Loucy (cell line): ENCODE results near the gene WDR11.

ENCODE experiments used
- H2AFZ ChIP-seq: fragments of 200-600 bp; sonication (generic); 2 replicates; pipeline ENCODE4 v1.6.0; 2016; ENCODE audit warnings: antibody characterized with exemption, mild to moderate bottlenecking, low read length, moderate library complexity
- H3F3A ChIP-seq: fragments of 200-600 bp; 2 replicates; pipeline ENCODE4 v1.6.0; 2016; ENCODE audit warnings: antibody characterized with exemption, low read depth, mild to moderate bottlenecking
- H3K27me3 ChIP-seq: fragments of 200-600 bp; sonication (generic); 2 replicates; pipeline ENCODE4 v1.6.1; 2014; ENCODE audit warnings: low read length, mild to moderate bottlenecking; ENCODE audit not compliant: insufficient read depth, poor library complexity, severe bottlenecking
- H3K36me3 ChIP-seq: fragments of 200-600 bp; sonication (generic); 2 replicates; pipeline ENCODE4 v1.6.1; 2016; ENCODE audit warnings: low read length; ENCODE audit not compliant: insufficient read depth
- H3K4me1 ChIP-seq: fragments of 200-600 bp; sonication (generic); 2 replicates; pipeline ENCODE4 v1.5.1; 2014; ENCODE audit warnings: low read length, mild to moderate bottlenecking; ENCODE audit not compliant: insufficient read depth, poor library complexity, severe bottlenecking
- H3K4me2 ChIP-seq: fragments of 200-600 bp; sonication (generic); 2 replicates; pipeline ENCODE4 v1.6.0; 2014; ENCODE audit warnings: antibody characterized with exemption, low read length, low read depth, mild to moderate bottlenecking; ENCODE audit not compliant: poor library complexity, severe bottlenecking
- H3K4me3 ChIP-seq: fragments of 200-600 bp; sonication (generic); 2 replicates; pipeline ENCODE4 v1.5.1; 2014; ENCODE audit warnings: low read length, mild to moderate bottlenecking, mixed read lengths; ENCODE audit not compliant: poor library complexity, severe bottlenecking
- H3K79me2 ChIP-seq: fragments of 200-600 bp; sonication (generic); 2 replicates; pipeline ENCODE4 v1.6.1; 2014; ENCODE audit warnings: low read length; ENCODE audit not compliant: insufficient read depth
- H3K9ac ChIP-seq: fragments of 200-600 bp; sonication (generic); 2 replicates; pipeline ENCODE4 v1.6.0; 2014; ENCODE audit warnings: mild to moderate bottlenecking, low read depth, low read length, moderate library complexity; ENCODE audit not compliant: poor library complexity, severe bottlenecking
- H3K9me2 ChIP-seq: fragments of 200-600 bp; sonication (generic); replicated peaks from 2 replicates; pipeline ENCODE4 v1.6.1; 2016; ENCODE audit warnings: low read depth, low read length, mixed read lengths
- H3K9me3 ChIP-seq: fragments of 200-600 bp; sonication (generic); 2 replicates; pipeline ENCODE4 v1.6.1; 2014; ENCODE audit warnings: mild to moderate bottlenecking, antibody characterized with exemption, low read length, low read depth; ENCODE audit not compliant: insufficient read depth
- H4K20me1 ChIP-seq: fragments of 200-600 bp; sonication (generic); 2 replicates; pipeline ENCODE4 v1.6.0; 2014; ENCODE audit warnings: antibody characterized with exemption, low read length, mild to moderate bottlenecking; ENCODE audit not compliant: insufficient read depth, poor library complexity, severe bottlenecking
- CTCF ChIP-seq: fragments of 200-600 bp; sonication (generic); conservative IDR thresholded peaks from 2 replicates; pipeline ENCODE4 v1.5.1; 2014; ENCODE audit warnings: mild to moderate bottlenecking, antibody characterized with exemption, low read length
- EZH2phosphoT487 ChIP-seq: fragments of 200-600 bp; IDR thresholded peaks from 2 replicates; pipeline ENCODE4 v1.6.1; 2018; ENCODE audit warnings: antibody characterized with exemption, mild to moderate bottlenecking, moderate library complexity, borderline replicate concordance

The WDR11 gene, protein sequence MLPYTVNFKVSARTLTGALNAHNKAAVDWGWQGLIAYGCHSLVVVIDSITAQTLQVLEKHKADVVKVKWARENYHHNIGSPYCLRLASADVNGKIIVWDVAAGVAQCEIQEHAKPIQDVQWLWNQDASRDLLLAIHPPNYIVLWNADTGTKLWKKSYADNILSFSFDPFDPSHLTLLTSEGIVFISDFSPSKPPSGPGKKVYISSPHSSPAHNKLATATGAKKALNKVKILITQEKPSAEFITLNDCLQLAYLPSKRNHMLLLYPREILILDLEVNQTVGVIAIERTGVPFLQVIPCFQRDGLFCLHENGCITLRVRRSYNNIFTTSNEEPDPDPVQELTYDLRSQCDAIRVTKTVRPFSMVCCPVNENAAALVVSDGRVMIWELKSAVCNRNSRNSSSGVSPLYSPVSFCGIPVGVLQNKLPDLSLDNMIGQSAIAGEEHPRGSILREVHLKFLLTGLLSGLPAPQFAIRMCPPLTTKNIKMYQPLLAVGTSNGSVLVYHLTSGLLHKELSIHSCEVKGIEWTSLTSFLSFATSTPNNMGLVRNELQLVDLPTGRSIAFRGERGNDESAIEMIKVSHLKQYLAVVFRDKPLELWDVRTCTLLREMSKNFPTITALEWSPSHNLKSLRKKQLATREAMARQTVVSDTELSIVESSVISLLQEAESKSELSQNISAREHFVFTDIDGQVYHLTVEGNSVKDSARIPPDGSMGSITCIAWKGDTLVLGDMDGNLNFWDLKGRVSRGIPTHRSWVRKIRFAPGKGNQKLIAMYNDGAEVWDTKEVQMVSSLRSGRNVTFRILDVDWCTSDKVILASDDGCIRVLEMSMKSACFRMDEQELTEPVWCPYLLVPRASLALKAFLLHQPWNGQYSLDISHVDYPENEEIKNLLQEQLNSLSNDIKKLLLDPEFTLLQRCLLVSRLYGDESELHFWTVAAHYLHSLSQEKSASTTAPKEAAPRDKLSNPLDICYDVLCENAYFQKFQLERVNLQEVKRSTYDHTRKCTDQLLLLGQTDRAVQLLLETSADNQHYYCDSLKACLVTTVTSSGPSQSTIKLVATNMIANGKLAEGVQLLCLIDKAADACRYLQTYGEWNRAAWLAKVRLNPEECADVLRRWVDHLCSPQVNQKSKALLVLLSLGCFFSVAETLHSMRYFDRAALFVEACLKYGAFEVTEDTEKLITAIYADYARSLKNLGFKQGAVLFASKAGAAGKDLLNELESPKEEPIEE

DNA sequence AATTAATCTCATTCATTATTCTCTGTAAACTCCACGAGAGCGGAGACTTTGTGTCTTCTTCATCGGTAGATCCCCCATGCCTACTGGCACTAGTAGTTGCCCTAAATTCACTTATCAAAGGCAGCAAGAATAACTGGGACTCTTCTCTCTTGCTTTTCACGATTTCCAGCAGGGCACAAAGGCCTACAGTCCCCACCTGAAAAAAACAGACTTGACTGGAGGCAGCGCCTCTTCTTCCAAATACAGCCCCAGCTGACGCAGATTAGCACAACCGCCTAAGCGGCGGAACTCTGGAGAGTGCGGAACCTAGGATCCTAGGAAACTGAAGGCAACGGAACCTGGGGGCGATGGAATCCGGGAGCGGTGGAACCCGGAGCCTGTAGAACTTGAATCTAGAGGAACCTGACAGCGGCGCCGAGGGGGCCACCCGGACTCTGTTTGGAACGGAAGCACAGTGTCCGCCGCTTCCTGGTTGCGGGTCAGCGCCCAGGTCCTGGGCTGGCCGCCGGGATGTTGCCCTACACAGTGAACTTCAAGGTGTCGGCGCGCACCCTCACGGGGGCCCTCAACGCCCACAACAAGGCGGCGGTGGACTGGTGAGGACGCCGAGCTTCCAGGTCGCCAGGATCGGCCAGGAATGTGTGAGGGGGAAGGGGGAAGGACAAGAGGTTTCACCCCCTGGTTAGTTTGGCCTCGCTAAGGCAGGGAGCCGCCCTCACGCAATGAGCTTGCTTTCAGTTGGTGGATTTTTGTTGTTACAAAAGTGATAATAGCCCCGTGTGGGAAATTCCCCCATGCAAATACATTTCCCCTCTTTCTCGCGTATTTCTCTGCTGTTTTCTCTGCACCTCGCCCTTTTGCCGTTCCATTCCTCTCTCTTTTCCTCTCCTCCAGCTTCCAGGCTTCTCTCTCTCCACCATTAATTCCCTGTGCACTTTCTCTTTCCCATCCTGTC lies at the start of gene WDR11:
Gene WDR11, plus strand, starts transcription at position 452 of the 955 bp plus-strand sequence. Its CDS starts 59 bp downstream, at position 511.
- Histone ChIP-seq H3K9me2 (no peaks in the 10 kb centered on the region), H2AFZ (peak within 1 kb of the TSS; percentile 88)

GRCh38 chr10:120802935-120803334 lies 48.2 kb upstream of the WDR11 start:
- Histone ChIP-seq H3K79me2 (no peaks in the 10 kb centered on the region), H3K4me1 (no peaks in the 10 kb centered on the region), H3K9me2 (no peaks in the 10 kb centered on the region), H3K27me3 (no peaks in the 10 kb centered on the region), H4K20me1 (no peaks in the 10 kb centered on the region), H3K4me3 (no peak overlapping the region), H2AFZ (no peak overlapping the region), H3K9me3 (no peaks in the 10 kb centered on the region), H3F3A (no peaks in the 10 kb centered on the region), H3K4me2 (no peak overlapping the region), H3K36me3 (no peaks in the 10 kb centered on the region), H3K9ac (no peak overlapping the region)
- TF ChIP-seq CTCF (no peak), EZH2phosphoT487 (no peak)

More for the DNA sequence above, at the start of gene WDR11:
- peaks cover 54% of the 10 kb centered on the region for H3K79me2 ChIP-seq
- peaks cover 19% of the 10 kb centered on the region for H3K4me1 ChIP-seq
- H3K36me3 ChIP-seq, result peaks cover 3% of the 10 kb centered on the region; the same call in 1 of the 2 replicates
- H3K9ac ChIP-seq, result peak within 1 kb of the TSS; percentile 80
- peak within 1 kb of the TSS; percentile 85 for H3K4me3 ChIP-seq
- H3K27me3 ChIP-seq, result no peaks in the 10 kb centered on the region
- no peaks in the 10 kb centered on the region for H3F3A ChIP-seq
- peak within 1 kb of the TSS; percentile 95 for H3K4me2 ChIP-seq
- TF ChIP-seq EZH2phosphoT487 (no peak), CTCF (no peak)
- peaks cover 7% of the 10 kb centered on the region for H4K20me1 ChIP-seq
- no peaks in the 10 kb centered on the region for H3K9me3 ChIP-seq
